ENCODE measurements around the gene MTREX. TPM values are rescaled to one million over a fixed set of nuclear protein-coding genes. Genes with fewer than 3 reads are reported as not detected.

The MTREX gene
- total and polyA plus RNA-seq, 2 of the 8 experiments (the other 6 are each of a cell fraction or from before 2014, with no cell fraction given), result 16.0 to 130 TPM

GRCh38 chr5:55377810-55378209 is 70.0 kb downstream of the MTREX start:
- no peak overlapping the region for H3K9ac ChIP-seq (replicated peaks in 1 of 4; ENCODE audit: extremely low read depth in 1 of 4, low read depth in 3 of 4, low read length in 3 of 4)
- DNase-seq (ENCODE audit: low read depth in 1 of 2, low spot score in 2 of 2) (no peak), FAIRE-seq (no peak)
- no peak overlapping the region for H3K14ac ChIP-seq (ENCODE audit: insufficient read length)
- ChIA-PET POLR2A (ENCODE audit: partially characterized antibody) (interaction anchor here (1.0 to 1.2 kb wide), 2 partner anchors 21 to 47 kb away, joined by 3 read pairs; no protein-coding TSS in a partner anchor), CTCF (ENCODE audit: partially characterized antibody) (no interaction called here)
- H3K4me2 ChIP-seq (ENCODE audit: insufficient read depth in 1 of 2, low read depth in 2 of 2, low read length in 2 of 2), result no peak overlapping the region
- H3K27me3 ChIP-seq (replicated peaks in 1 of 4; ENCODE audit: control insufficient read depth in 3 of 4, extremely low read depth in 1 of 4, insufficient read depth in 3 of 4, low read length in 3 of 4), result no peaks in the 10 kb centered on the region
- H3K23me2 ChIP-seq (ENCODE audit: low read depth, low read length), result no peaks in the 10 kb centered on the region
- H4K8ac ChIP-seq (ENCODE audit: extremely low read depth, insufficient read depth, low read length), result no peak overlapping the region
- no peak overlapping the region for H3K27ac ChIP-seq (ENCODE audit: low read depth, low read length)
- peaks cover 2 to 53% (median 21%) of the 10 kb centered on the region in 4 experiments; a peak in 6 of 8 replicates for H3K36me3 ChIP-seq (ENCODE audit: control insufficient read depth in 2 of 4, insufficient read depth in 4 of 4, low read length in 3 of 4)
- no peak overlapping the region for H2AFZ ChIP-seq (ENCODE audit: low read length)
- H3K4me1 ChIP-seq (replicated peaks in 1 of 4; ENCODE audit: control insufficient read depth in 3 of 4, insufficient read depth in 4 of 4, low read length in 3 of 4), result no peaks in the 10 kb centered on the region
- no peak overlapping the region for H3K4me3 ChIP-seq (ENCODE audit: extremely low read depth in 1 of 4, insufficient read depth in 2 of 4, low read depth in 3 of 4, low read length in 4 of 4)
- WGBS, 2 experiments (ENCODE audit: extremely low coverage in 1 of 2, insufficient coverage in 1 of 2, insufficient read length in 1 of 2, insufficient replicate concordance in 2 of 2, low coverage in 1 of 2, low lambda C conversion rate in 2 of 2, missing lambda C conversion rate in 1 of 2), result 78% methylated on average over 1 of the region's 1 CpG; no CpG with 5 or more reads in 1 of the 2 experiments
- peaks cover 0 to 4% of the 10 kb centered on the region in 2 experiments; a peak in 1 of 4 replicates for H3K9me3 ChIP-seq (ENCODE audit: insufficient read depth in 2 of 2, low read depth in 1 of 2, low read length in 1 of 2)
- no peak overlapping the region for H2BK15ac ChIP-seq (ENCODE audit: low read length)
- H2AK5ac ChIP-seq (ENCODE audit: low read depth, low read length), result no peak overlapping the region
- H4K5ac ChIP-seq (ENCODE audit: insufficient read length, low read depth, low read length), result no peak overlapping the region
- H2BK12ac ChIP-seq (ENCODE audit: low read depth, low read length), result no peak overlapping the region
- no peak overlapping the region for H2BK20ac ChIP-seq (ENCODE audit: low read length)
- no peaks in the 10 kb centered on the region for H3K79me2 ChIP-seq (ENCODE audit: control insufficient read depth in 1 of 2, insufficient read depth in 2 of 2, low read length in 2 of 2)
- no peak overlapping the region for H2BK5ac ChIP-seq (ENCODE audit: low read depth, low read length)
- H3K23ac ChIP-seq (ENCODE audit: insufficient read length), result no peak overlapping the region
- TF ChIP-seq CHD2 (IDR thresholded peaks at IDR 0.05; ENCODE audit: low read length) (no peak), BRCA1 (IDR thresholded peaks at IDR 0.05; ENCODE audit: low read depth, low read length) (no peak), ATF3 (IDR thresholded peaks at IDR 0.05; ENCODE audit: insufficient read depth, low read depth, low read length) (no peak), YY1 (IDR thresholded peaks at IDR 0.05; ENCODE audit: low read depth, low read length) (no peak), HDAC6 (IDR thresholded peaks at IDR 0.05; ENCODE audit: low read depth, low read length) (no peak), KDM5A (IDR thresholded peaks at IDR 0.05; ENCODE audit: low read length) (no peak), MAFK (IDR thresholded peaks at IDR 0.05; ENCODE audit: low read depth, low read length) (no peak), CTBP2 (IDR thresholded peaks at IDR 0.05; ENCODE audit: borderline replicate concordance, insufficient read depth, insufficient read length, low read length) (no peak), JUN (IDR thresholded peaks at IDR 0.05; ENCODE audit: low read depth, low read length) (no peak), SAP30 (IDR thresholded peaks at IDR 0.05; ENCODE audit: insufficient read depth, insufficient replicate concordance, low read length) (no peak), RAD21 (IDR thresholded peaks at IDR 0.05 in 1 of 2, conservative IDR thresholded peaks at IDR 0.05 in 1 of 2; ENCODE audit: low read depth in 2 of 2, low read length in 2 of 2) (no peak), MAX (IDR thresholded peaks at IDR 0.05) (no peak)
- no peak overlapping the region for H3K56ac ChIP-seq (replicated peaks; ENCODE audit: insufficient read length, low read depth, low read length)
- H3K79me1 ChIP-seq (ENCODE audit: low read depth, low read length), result no peaks in the 10 kb centered on the region
- H4K91ac ChIP-seq (replicated peaks; ENCODE audit: insufficient read length, low read length), result no peak overlapping the region
- no peak overlapping the region for H3K18ac ChIP-seq (ENCODE audit: extremely low read depth, low read length)
- H4K20me1 ChIP-seq (replicated peaks in 1 of 2; ENCODE audit: control insufficient read depth in 1 of 2, insufficient read depth in 2 of 2, low read length in 2 of 2), result no peaks in the 10 kb centered on the region
- no peak overlapping the region for H2BK120ac ChIP-seq (replicated peaks; ENCODE audit: low read depth, low read length)
- no peak overlapping the region for H3K4ac ChIP-seq (replicated peaks; ENCODE audit: insufficient read length, low read depth, low read length)
